Muscle of leg (tissue), 11 donors: Measurements from ENCODE around the gene MFSD12. TPM values are rescaled to one million over a fixed set of nuclear protein-coding genes. Genes with fewer than 3 reads are reported as not detected.
"Not testable (repeated sequence)": the region's sequence is repeated elsewhere in the genome, so short reads cannot be mapped to it uniquely, and the experiment has no call there.

Experiments
- DNase-seq: peaks from one replicate; pipeline ENCODE4 v3.0.0; 2013
- H3K27ac ChIP-seq: one replicate; pipeline ENCODE4 v1.5.1; 2013; ENCODE audit warnings: mild to moderate bottlenecking, low read length, control low read depth
- H3K27me3 ChIP-seq: one replicate; pipeline ENCODE4 v1.6.1; 2013; ENCODE audit warnings: low read length; ENCODE audit not compliant: control insufficient read depth, insufficient read depth
- H3K36me3 ChIP-seq: one replicate; pipeline ENCODE4 v1.6.1; 2013; ENCODE audit warnings: low read length; ENCODE audit not compliant: control insufficient read depth, insufficient read depth
- H3K4me1 ChIP-seq: one replicate; pipeline ENCODE4 v1.6.1; 2013; ENCODE audit warnings: low read length; ENCODE audit not compliant: control insufficient read depth, insufficient read depth
- H3K4me3 ChIP-seq: one replicate; pipeline ENCODE4 v1.5.1; 2013; ENCODE audit warnings: low read length, control low read depth
- H3K9me3 ChIP-seq: replicated peaks from 2 replicates; pipeline ENCODE4 v1.6.1; 2013; ENCODE audit warnings: low read depth, low read length; ENCODE audit not compliant: control insufficient read depth
- WGBS: methylation state at CpG from one replicate; pipeline ENCODE4 v1.1.5; 2013; ENCODE audit warnings: missing lambda C conversion rate; ENCODE audit not compliant: insufficient coverage; 5-methylcytosine and 5-hydroxymethylcytosine counted together
- polyA plus RNA-seq, 8 donors: library from polyadenylated mRNA; unstranded; fragments of 120-200 nt; gene quantifications; one replicate each; pipeline versions ENCODE4 v1.2.1 to v1.2.3, GENCODE V29; 2013; ENCODE audit warnings: inconsistent platforms in 1 of 8, low replicate concordance in 1 of 8; ENCODE audit not compliant: insufficient read length in 8 of 8, insufficient read depth in 1 of 8
- total RNA-seq: library from RNA; stranded (reverse); fragments of 120-200 nt; gene quantifications from one replicate; pipeline ENCODE4 v1.2.4, GENCODE V29; 2013

The MFSD12 gene
- total and polyA plus RNA-seq, 9 donors, result 15.3 to 39.7 (median 27.6) TPM

DNA sequence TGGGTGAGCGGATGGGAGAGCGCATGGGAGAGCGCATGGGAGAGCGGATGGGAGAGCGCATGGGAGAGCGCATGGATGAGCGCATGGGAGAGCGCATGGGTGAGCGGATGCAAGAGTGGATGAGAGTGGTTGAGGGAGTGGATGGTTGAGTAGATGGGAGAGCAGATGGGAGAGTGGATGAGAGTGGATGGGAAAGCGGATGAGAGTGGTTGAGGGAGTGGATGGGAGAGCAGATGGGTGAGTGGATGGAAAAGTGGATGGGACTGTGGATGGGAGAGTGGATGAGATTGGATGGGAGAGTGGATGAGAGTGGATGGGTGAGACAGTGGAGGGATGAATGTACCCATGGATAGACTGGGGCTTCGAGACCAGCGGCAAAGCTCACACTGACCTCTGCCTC, 27.0 kb downstream of the MFSD12 start:
- H3K9me3 ChIP-seq, result no peaks in the 10 kb centered on the region
- H3K4me3 ChIP-seq, result no peak overlapping the region
- H3K27me3 ChIP-seq, result no peaks in the 10 kb centered on the region
- 96% methylated on average over 12 of the region's 12 CpGs for WGBS
- H3K36me3 ChIP-seq, result peaks cover 75% of the 10 kb centered on the region
- H3K27ac ChIP-seq, result no peak overlapping the region
- H3K4me1 ChIP-seq, result no peaks in the 10 kb centered on the region
- DNase-seq, result no peak

GRCh38 chr19:3529299-3529698, 28.1 kb downstream of the MFSD12 start:
- not testable (repeated sequence) for H3K27me3 ChIP-seq, DNase-seq, H3K27ac ChIP-seq, H3K9me3 ChIP-seq, H3K4me3 ChIP-seq, H3K4me1 ChIP-seq
- peaks cover 72% of the 10 kb centered on the region for H3K36me3 ChIP-seq
- WGBS, result over 99% methylated on average over 7 of the region's 7 CpGs

GRCh38 chr19:3528539-3529211, 28.7 kb downstream of the MFSD12 start:
- no peaks in the 10 kb centered on the region for H3K4me1 ChIP-seq

DNA sequence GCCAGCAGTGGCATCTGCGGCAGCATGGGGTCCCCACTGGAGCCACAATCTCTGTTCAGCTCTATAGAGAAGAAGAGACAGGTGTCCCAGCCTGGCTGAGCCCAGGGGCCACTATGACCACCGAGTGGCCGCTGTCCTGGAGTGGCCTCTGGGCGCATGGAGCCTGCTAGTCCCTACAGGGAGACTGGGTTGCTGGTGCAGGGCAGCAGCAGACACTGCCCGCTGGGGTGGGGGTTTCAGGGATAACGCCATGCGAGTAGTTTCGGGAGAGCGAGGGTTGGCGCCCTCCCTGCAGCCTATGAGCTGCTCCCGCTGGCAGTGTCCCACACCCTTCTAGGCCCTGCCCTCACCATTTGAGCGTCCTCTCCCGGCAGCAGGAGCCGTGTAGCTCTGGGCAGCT, 29.3 kb downstream of the MFSD12 start:
- Histone ChIP-seq H3K4me1 (no peaks in the 10 kb centered on the region), H3K9me3 (no peaks in the 10 kb centered on the region), H3K27me3 (no peaks in the 10 kb centered on the region), H3K4me3 (no peak overlapping the region), H3K27ac (no peak overlapping the region), H3K36me3 (peaks cover 73% of the 10 kb centered on the region)
- no peak for DNase-seq
- WGBS, result 97% methylated on average over 9 of the region's 14 CpGs

More at GRCh38 chr19:3528539-3529211, 28.7 kb downstream of the MFSD12 start:
- Histone ChIP-seq H3K27me3 (no peaks in the 10 kb centered on the region), H3K9me3 (no peaks in the 10 kb centered on the region), H3K36me3 (peaks cover 72% of the 10 kb centered on the region), H3K27ac (no peak overlapping the region), H3K4me3 (no peak overlapping the region)
- 96% methylated on average over 19 of the region's 20 CpGs for WGBS
- no peak for DNase-seq

DNA sequence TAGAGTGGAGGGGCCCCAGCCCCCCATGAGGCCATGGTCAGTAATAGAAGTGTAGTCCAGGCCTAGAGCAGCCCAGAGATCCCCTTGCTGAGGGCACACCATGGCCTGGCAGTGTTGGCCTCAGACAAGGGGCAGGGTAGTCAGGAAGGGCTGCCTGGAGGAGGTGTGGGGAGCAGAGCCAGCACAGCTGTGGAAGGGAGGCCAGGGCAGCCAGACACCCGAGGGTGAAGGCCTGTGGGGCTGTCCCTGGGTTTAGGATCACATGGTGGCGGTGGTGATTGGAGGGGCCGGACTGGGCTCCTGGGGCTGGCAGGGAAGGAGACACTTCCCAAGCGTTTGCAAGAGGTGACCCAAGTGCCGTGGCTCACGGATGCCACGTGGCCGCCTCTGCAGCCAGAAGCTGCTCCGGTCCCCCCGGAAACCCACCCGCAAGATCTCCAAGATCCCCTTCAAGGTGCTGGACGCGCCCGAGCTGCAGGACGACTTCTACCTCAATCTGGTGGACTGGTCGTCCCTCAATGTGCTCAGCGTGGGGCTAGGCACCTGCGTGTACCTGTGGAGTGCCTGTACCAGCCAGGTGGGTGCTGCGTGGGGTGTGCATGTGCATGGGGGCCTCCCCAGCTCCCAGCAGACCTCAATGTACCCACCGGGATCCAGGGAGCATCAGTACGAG, 30.0 kb downstream of the MFSD12 start:
- H3K9me3 ChIP-seq, result no peaks in the 10 kb centered on the region
- DNase-seq, result no peak
- 98% methylated on average over 19 of the region's 21 CpGs for WGBS
- H3K27me3 ChIP-seq, result no peaks in the 10 kb centered on the region
- peaks cover 71% of the 10 kb centered on the region for H3K36me3 ChIP-seq
- H3K4me3 ChIP-seq, result no peak overlapping the region
- no peaks in the 10 kb centered on the region for H3K4me1 ChIP-seq
- H3K27ac ChIP-seq, result no peak overlapping the region

- 95% methylated on average over 22 of the region's 28 CpGs for WGBS
- H3K27me3 ChIP-seq, result no peaks in the 10 kb centered on the region
Measured at GRCh38 chr19:3526507-3527237, 30.7 kb downstream of the MFSD12 start.

DNA sequence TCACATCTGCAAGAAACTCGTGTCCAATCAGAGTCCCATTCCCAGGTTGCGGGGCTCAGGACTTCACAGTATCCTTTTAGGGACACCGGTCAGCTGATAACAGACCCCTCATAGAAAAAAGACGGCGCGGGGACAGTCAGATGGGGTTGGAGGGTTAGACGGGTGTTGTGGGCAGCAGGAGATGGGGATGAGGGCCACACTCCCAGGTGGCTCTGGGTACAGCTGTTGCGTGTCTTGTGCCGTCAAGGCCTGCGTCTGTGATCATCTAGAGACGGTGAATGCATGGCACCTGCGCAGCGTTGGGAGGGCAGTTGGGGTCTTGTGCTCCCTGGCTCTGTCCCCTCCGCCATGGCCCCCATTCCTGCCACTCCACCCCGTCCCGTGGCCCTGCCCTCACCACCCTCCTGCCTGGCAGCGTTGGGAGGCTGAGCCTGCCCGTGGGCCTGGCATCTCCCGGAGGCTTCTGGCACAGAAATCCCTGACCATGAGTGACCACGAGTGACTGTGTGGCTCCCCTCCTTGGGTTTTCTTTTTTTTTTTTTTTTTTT, 32.4 kb downstream of the MFSD12 start:
- 93% methylated on average over 15 of the region's 20 CpGs for WGBS
- no peak for DNase-seq
- Histone ChIP-seq H3K27me3 (no peaks in the 10 kb centered on the region), H3K9me3 (no peaks in the 10 kb centered on the region), H3K36me3 (peaks cover 68% of the 10 kb centered on the region), H3K4me1 (no peaks in the 10 kb centered on the region), H3K27ac (no peak overlapping the region), H3K4me3 (no peak overlapping the region)

More at GRCh38 chr19:3526507-3527237, 30.7 kb downstream of the MFSD12 start:
- H3K36me3 ChIP-seq, result peaks cover 71% of the 10 kb centered on the region
- no peak overlapping the region for H3K4me3 ChIP-seq
- DNase-seq, result no peak
- H3K4me1 ChIP-seq, result no peaks in the 10 kb centered on the region
- no peak overlapping the region for H3K27ac ChIP-seq
- H3K9me3 ChIP-seq, result no peaks in the 10 kb centered on the region

- DNase-seq, result no peak
- Histone ChIP-seq H3K36me3 (peaks cover 75% of the 10 kb centered on the region), H3K27ac (no peak overlapping the region), H3K9me3 (no peaks in the 10 kb centered on the region), H3K4me1 (no peaks in the 10 kb centered on the region), H3K4me3 (no peak overlapping the region), H3K27me3 (no peaks in the 10 kb centered on the region)
- 86% methylated on average over 24 of the region's 33 CpGs for WGBS
Measured at GRCh38 chr19:3524078-3524842, 33.1 kb downstream of the MFSD12 start.

GRCh38 chr19:3523361-3524077, 33.9 kb downstream of the MFSD12 start:
- H3K4me3 ChIP-seq, result no peak overlapping the region
- no peaks in the 10 kb centered on the region for H3K4me1 ChIP-seq
- H3K27ac ChIP-seq, result no peak overlapping the region
- H3K27me3 ChIP-seq, result no peaks in the 10 kb centered on the region
- 89% methylated on average over 19 of the region's 21 CpGs for WGBS
- peaks cover 82% of the 10 kb centered on the region for H3K36me3 ChIP-seq
- H3K9me3 ChIP-seq, result no peaks in the 10 kb centered on the region
- no peak for DNase-seq
